H1 (cell line): Measurements from ENCODE around the gene HADHB. TPM values are rescaled to one million over a fixed set of nuclear protein-coding genes. Genes with fewer than 3 reads are reported as not detected.

Experiments used
- CTCF ChIA-PET: fragments of 300-600 bp; sonication (Branson Sonifier 250); formaldehyde crosslinking; loops from one replicate; lab custom pipeline; 2021; ENCODE audit not compliant: partially characterized antibody; lab: Charles Lee
- POLR2A ChIA-PET: fragments of 300-600 bp; sonication (Branson Sonifier 250); formaldehyde crosslinking; loops from one replicate; lab custom pipeline; 2021; ENCODE audit warnings: inconsistent platforms; ENCODE audit not compliant: partially characterized antibody; lab: Charles Lee
- DNase-seq, 2 experiments: peaks; one replicate each; pipeline versions ENCODE4 v3.0.0 to v3.0.0-alpha.2; 2010 to 2022; ENCODE audit warnings: low spot score in 2 of 2, low read depth in 1 of 2, mixed read lengths in 1 of 2
- FAIRE-seq: peaks from 2 replicates; lab custom pipeline; 2011; peaks lifted over from hg19 to GRCh38; lab: Jason Lieb, UNC
- H2AFZ ChIP-seq: 2 replicates; pipeline ENCODE4 v1.8.1; 2012; ENCODE audit warnings: low read length, inconsistent platforms
- H2AK5ac ChIP-seq: 2 replicates; pipeline ENCODE4 v1.6.1; 2013; ENCODE audit warnings: low read depth, low read length
- H2BK120ac ChIP-seq: replicated peaks from 2 replicates; pipeline ENCODE3; 2013; ENCODE audit warnings: low read depth, low read length, inconsistent platforms
- H2BK12ac ChIP-seq: 2 replicates; pipeline ENCODE4 v1.6.1; 2013; ENCODE audit warnings: low read depth, low read length
- H2BK15ac ChIP-seq: 2 replicates; pipeline ENCODE4 v1.6.1; 2013; ENCODE audit warnings: low read length
- H2BK20ac ChIP-seq: 2 replicates; pipeline ENCODE4 v1.6.1; 2013; ENCODE audit warnings: low read length
- H2BK5ac ChIP-seq: 2 replicates; pipeline ENCODE4 v1.6.1; 2013; ENCODE audit warnings: low read depth, low read length
- H3K14ac ChIP-seq: 2 replicates; pipeline ENCODE4 v1.6.1; 2013; ENCODE audit warnings: inconsistent platforms; ENCODE audit not compliant: insufficient read length
- H3K18ac ChIP-seq: 2 replicates; pipeline ENCODE4 v1.6.1; 2013; ENCODE audit warnings: low read length; ENCODE audit errors: extremely low read depth
- H3K23ac ChIP-seq: 2 replicates; pipeline ENCODE4 v1.6.1; 2013; ENCODE audit warnings: inconsistent platforms; ENCODE audit not compliant: insufficient read length
- H3K23me2 ChIP-seq: 2 replicates; pipeline ENCODE4 v1.6.1; 2013; ENCODE audit warnings: low read depth, low read length
- H3K27ac ChIP-seq: 2 replicates; pipeline ENCODE4 v1.6.1; 2011; ENCODE audit warnings: low read depth, low read length, inconsistent platforms
- H3K27me3 ChIP-seq, 4 experiments: replicated peaks in 1 of 4; 1 replicate in 1 of 4; 2 replicates in 3 of 4; pipeline versions ENCODE4 v1.6.1 to v1.8.1; 2011 to 2013; ENCODE audit warnings: low read length in 3 of 4, mild to moderate bottlenecking in 3 of 4, inconsistent platforms in 2 of 4, mixed read lengths in 2 of 4, moderate library complexity in 1 of 4; ENCODE audit not compliant: control insufficient read depth in 3 of 4, insufficient read depth in 3 of 4; ENCODE audit errors: extremely low read depth in 1 of 4
- H3K36me3 ChIP-seq, 4 experiments: 2 replicates each; pipeline versions ENCODE4 v1.6.1 to v1.8.1; 2011 to 2013; ENCODE audit warnings: mild to moderate bottlenecking in 4 of 4, low read length in 3 of 4, moderate library complexity in 2 of 4, control low read depth in 1 of 4, inconsistent platforms in 1 of 4; ENCODE audit not compliant: insufficient read depth in 4 of 4, control insufficient read depth in 2 of 4
- H3K4ac ChIP-seq: replicated peaks from 2 replicates; pipeline ENCODE3; 2013; ENCODE audit warnings: low read length, low read depth, mixed read lengths, inconsistent platforms; ENCODE audit not compliant: insufficient read length
- H3K4me1 ChIP-seq, 4 experiments: replicated peaks in 1 of 4; 1 replicate in 1 of 4; 2 replicates in 3 of 4; pipeline versions ENCODE4 v1.6.1 to v1.8.1; 2011 to 2013; ENCODE audit warnings: low read length in 3 of 4, inconsistent platforms in 2 of 4, mixed read lengths in 1 of 4; ENCODE audit not compliant: insufficient read depth in 4 of 4, control insufficient read depth in 3 of 4
- H3K4me2 ChIP-seq, 2 experiments: 2 replicates each; pipeline versions ENCODE4 v1.6.1 to v1.8.1; 2011 to 2013; ENCODE audit warnings: low read depth in 2 of 2, low read length in 2 of 2, control low read depth in 1 of 2, inconsistent platforms in 1 of 2, mild to moderate bottlenecking in 1 of 2; ENCODE audit not compliant: insufficient read depth in 1 of 2
- H3K4me3 ChIP-seq, 4 experiments: fragments of 200-600, 300-600 bp in 1 of 4; sonication (generic), shearing (Covaris generic), sonication (Bioruptor Twin) in 1 of 4; 2 replicates each; pipeline versions ENCODE4 v1.5.1 to v1.8.1; 2011 to 2016; ENCODE audit warnings: low read length in 4 of 4, low read depth in 3 of 4, control low read depth in 2 of 4, inconsistent platforms in 2 of 4, mild to moderate bottlenecking in 2 of 4, mixed read lengths in 1 of 4, moderate library complexity in 1 of 4; ENCODE audit not compliant: insufficient read depth in 2 of 4; ENCODE audit errors: extremely low read depth in 1 of 4
- H3K56ac ChIP-seq: replicated peaks from 2 replicates; pipeline ENCODE3; 2013; ENCODE audit warnings: low read depth, mild to moderate bottlenecking, mixed read lengths, low read length, inconsistent platforms; ENCODE audit not compliant: insufficient read length
- H3K79me1 ChIP-seq: 2 replicates; pipeline ENCODE4 v1.6.1; 2013; ENCODE audit warnings: low read depth, low read length, control low read depth
- H3K79me2 ChIP-seq, 2 experiments: 2 replicates each; pipeline versions ENCODE4 v1.6.1 to v1.8.1; 2012 to 2013; ENCODE audit warnings: low read length in 2 of 2, mild to moderate bottlenecking in 2 of 2, inconsistent platforms in 1 of 2; ENCODE audit not compliant: insufficient read depth in 2 of 2, control insufficient read depth in 1 of 2
- H3K9ac ChIP-seq, 4 experiments: replicated peaks in 1 of 4; 1 replicate in 1 of 4; 2 replicates in 3 of 4; pipeline versions ENCODE4 v1.6.1 to v1.8.1; 2011 to 2013; ENCODE audit warnings: low read depth in 3 of 4, low read length in 3 of 4, control low read depth in 2 of 4, mild to moderate bottlenecking in 2 of 4, moderate library complexity in 2 of 4, inconsistent platforms in 1 of 4; ENCODE audit errors: extremely low read depth in 1 of 4
- H3K9me3 ChIP-seq, 2 experiments: 2 replicates each; pipeline versions ENCODE4 v1.6.1 to v1.8.1; 2012 to 2013; ENCODE audit warnings: mild to moderate bottlenecking in 2 of 2, moderate library complexity in 2 of 2, control low read depth in 1 of 2, inconsistent platforms in 1 of 2, low read depth in 1 of 2, low read length in 1 of 2, mixed read lengths in 1 of 2; ENCODE audit not compliant: insufficient read depth in 2 of 2
- H4K20me1 ChIP-seq, 2 experiments: replicated peaks in 1 of 2; 2 replicates each; pipeline versions ENCODE3 to v1.8.1; 2011 to 2013; ENCODE audit warnings: inconsistent platforms in 2 of 2, low read length in 2 of 2, mild to moderate bottlenecking in 1 of 2; ENCODE audit not compliant: insufficient read depth in 2 of 2, control insufficient read depth in 1 of 2
- H4K5ac ChIP-seq: 2 replicates; pipeline ENCODE4 v1.6.1; 2013; ENCODE audit warnings: low read length, low read depth, mixed read lengths, inconsistent platforms; ENCODE audit not compliant: insufficient read length
- H4K8ac ChIP-seq: 2 replicates; pipeline ENCODE4 v1.8.0; 2013; ENCODE audit warnings: mild to moderate bottlenecking, moderate library complexity, low read length, inconsistent platforms; ENCODE audit not compliant: insufficient read depth; ENCODE audit errors: extremely low read depth
- H4K91ac ChIP-seq: replicated peaks from 2 replicates; pipeline ENCODE3; 2013; ENCODE audit warnings: low read length, mixed read lengths, inconsistent platforms; ENCODE audit not compliant: insufficient read length
- FOSL1 ChIP-seq: IDR thresholded peaks from 2 replicates; pipeline ENCODE4 v1.6.1; 2011; ENCODE audit warnings: mild to moderate bottlenecking, low read depth, low read length, moderate library complexity; ENCODE audit not compliant: insufficient read depth
- WGBS, 2 experiments: shearing (Covaris generic) in 1 of 2; methylation state at CpG; one replicate each; pipeline versions ENCODE4 v1.1.6 to v1.1.7; 2013 to 2015; ENCODE audit warnings: low lambda C conversion rate in 2 of 2, mixed read lengths in 2 of 2, inconsistent platforms in 1 of 2, low coverage in 1 of 2, missing lambda C conversion rate in 1 of 2; ENCODE audit not compliant: insufficient replicate concordance in 2 of 2, insufficient coverage in 1 of 2, insufficient read length in 1 of 2; ENCODE audit errors: extremely low coverage in 1 of 2, missing lambda C conversion rate in 1 of 2; 5-methylcytosine and 5-hydroxymethylcytosine counted together
- polyA plus RNA-seq, 7 experiments: library from polyadenylated mRNA; depleted of rRNA in 3 of 7; stranded (reverse) in 5 of 7; unstranded in 2 of 7; fragments of >200 nt in 5 of 7; fragments of 200-250 nt in 2 of 7; gene quantifications; 1 replicate in 5 of 7; 2 replicates in 1 of 7; 4 replicates in 1 of 7; pipeline versions ENCODE4 v1.2.1 to v1.2.3, GENCODE V29; 2011 to 2013; ENCODE audit warnings: missing spikeins in 2 of 7, mixed read lengths in 2 of 7
- total RNA-seq: library from RNA; stranded (reverse); fragmentation: NEBNext Ultra II Directional; extraction: Animal tissue kit (Norgen Biotek cat#: 25700); gene quantifications from 2 replicates; pipeline ENCODE4 v1.2.1, GENCODE V29; 2021

Gene HADHB
- total and polyA plus RNA-seq, 2 of the 8 experiments (the other 6 are each of a cell fraction or from before 2014, with no cell fraction given) = 47.7 to 52.3 TPM

DNA sequence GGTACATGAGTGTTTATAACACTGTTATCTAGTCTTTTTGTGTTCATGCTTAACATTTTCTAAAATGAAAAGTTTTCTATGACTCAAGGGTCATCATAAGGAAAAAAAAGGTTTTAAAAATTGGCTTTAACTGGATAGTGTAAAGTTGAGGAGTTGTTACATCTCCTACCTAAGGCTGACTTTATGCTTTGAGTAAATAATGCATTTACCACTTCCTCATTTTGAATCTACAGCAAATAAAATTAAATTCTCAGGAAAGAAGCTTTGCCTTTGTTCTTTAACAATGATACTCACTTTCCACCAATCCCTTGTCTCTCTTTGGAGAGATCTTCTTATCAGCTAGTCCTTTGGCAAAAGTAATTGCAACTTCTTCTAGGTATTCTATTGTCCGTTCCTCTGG lies 30.0 kb upstream of the HADHB start:
- Histone ChIP-seq H3K79me1 (no peaks in the 10 kb centered on the region), H4K20me1 (no peaks in the 10 kb centered on the region), H2AK5ac (no peak overlapping the region), H3K79me2 (no peaks in the 10 kb centered on the region), H3K56ac (no peak overlapping the region), H3K36me3 (peaks cover 1 to 51% (median 34%) of the 10 kb centered on the region in 4 experiments; a peak in 7 of 8 replicates), H3K18ac (no peak overlapping the region), H2BK120ac (no peak overlapping the region), H3K23me2 (no peaks in the 10 kb centered on the region), H3K23ac (no peak overlapping the region), H3K4ac (no peak overlapping the region), H3K4me2 (no peak overlapping the region), H4K91ac (no peak overlapping the region), H3K27me3 (no peaks in the 10 kb centered on the region), H2AFZ (no peak overlapping the region), H2BK5ac (no peak overlapping the region), H3K9ac (no peak overlapping the region), H2BK15ac (no peak overlapping the region), H3K4me3 (no peak overlapping the region), H3K14ac (no peak overlapping the region), H3K9me3 (no peaks in the 10 kb centered on the region), H3K4me1 (no peaks in the 10 kb centered on the region), H4K8ac (no peak overlapping the region), H2BK20ac (no peak overlapping the region), H2BK12ac (no peak overlapping the region), H4K5ac (no peak overlapping the region), H3K27ac (no peak overlapping the region)
- DNase-seq (no peak), FAIRE-seq (no peak)
- ChIA-PET CTCF (no interaction called here), POLR2A (no interaction called here)
- TF ChIP-seq FOSL1 = no peak
- 79% methylated on average over 1 of the region's 1 CpG; no CpG with 5 or more reads in 1 of the 2 experiments for WGBS, 2 experiments
